Loucy (cell line): Measurements from ENCODE around the gene KIAA2012.

ENCODE experiments used
- CTCF ChIP-seq: fragments of 200-600 bp; sonication (generic); conservative IDR thresholded peaks from 2 replicates; pipeline ENCODE4 v1.5.1; 2014; ENCODE audit warnings: mild to moderate bottlenecking, antibody characterized with exemption, low read length
- EZH2phosphoT487 ChIP-seq: fragments of 200-600 bp; IDR thresholded peaks from 2 replicates; pipeline ENCODE4 v1.6.1; 2018; ENCODE audit warnings: antibody characterized with exemption, mild to moderate bottlenecking, moderate library complexity, borderline replicate concordance

GRCh38 chr2:202064881-202065230 is 8.2 kb upstream of the KIAA2012 start:
- TF ChIP-seq CTCF: no peak
- TF ChIP-seq EZH2phosphoT487: no peak
